Gastrocnemius medialis (tissue), 4 donors: ENCODE data around the gene NET1. TPM values are rescaled to one million over a fixed set of nuclear protein-coding genes. Genes with fewer than 3 reads are reported as not detected.

Source experiments
- ATAC-seq, 2 donors: fragments of 150-250 bp; one replicate each; pipeline ENCODE4 v1.9.1; 2016
- DNase-seq, 2 donors: peaks; one replicate each; pipeline ENCODE4 v3.0.0-alpha.2; 2019
- H3K27ac ChIP-seq, 4 donors: fragments of 200-600 bp; sonication (generic); 1 replicate in 1 of 4; 2 replicates in 3 of 4; pipeline ENCODE4 v1.5.1; 2016 to 2018; ENCODE audit warnings: mild to moderate bottlenecking in 2 of 4, moderate library complexity in 1 of 4
- H3K27me3 ChIP-seq, 3 donors: fragments of 200-600 bp; sonication (generic) in 2 of 3; 1 replicate in 1 of 3; 2 replicates in 2 of 3; pipeline versions ENCODE4 v1.5.1 to v1.6.0; 2016 to 2019; ENCODE audit warnings: mild to moderate bottlenecking in 1 of 3, moderate library complexity in 1 of 3
- H3K36me3 ChIP-seq, 2 donors: fragments of 200-600 bp; sonication (generic) in 1 of 2; one replicate each; pipeline ENCODE4 v1.5.1; 2017 to 2018
- H3K4me1 ChIP-seq, 2 donors: fragments of 200-600 bp; sonication (generic) in 1 of 2; one replicate each; pipeline ENCODE4 v1.5.1; 2016 to 2017; ENCODE audit warnings: mild to moderate bottlenecking in 2 of 2
- H3K4me3 ChIP-seq, 4 donors: fragments of 200-600 bp; sonication (generic) in 3 of 4; 1 replicate in 1 of 4; 2 replicates in 3 of 4; pipeline ENCODE4 v1.5.1; 2016 to 2019; ENCODE audit warnings: mild to moderate bottlenecking in 2 of 4
- H3K9me3 ChIP-seq, 3 donors: fragments of 200-600 bp; sonication (generic) in 2 of 3; 1 replicate in 1 of 3; 2 replicates in 2 of 3; pipeline ENCODE4 v1.5.1; 2016 to 2019
- CTCF ChIP-seq, 5 experiments: fragments of 450-650 bp in 3 of 5; fragments of 200-600 bp in 2 of 5; sonication (generic) in 2 of 5; IDR thresholded peaks in 4 of 5; conservative IDR thresholded peaks in 1 of 5; 1 replicate in 4 of 5; 2 replicates in 1 of 5; pipeline ENCODE4 v1.5.1; 2016 to 2019; ENCODE audit warnings: antibody characterized with exemption in 5 of 5, mild to moderate bottlenecking in 3 of 5, moderate library complexity in 3 of 5
- POLR2A ChIP-seq, 2 donors: fragments of 450-650 bp; IDR thresholded peaks; one replicate each; pipeline ENCODE4 v1.6.1; 2017; ENCODE audit warnings: antibody characterized with exemption in 2 of 2, mild to moderate bottlenecking in 2 of 2, moderate library complexity in 2 of 2
- in situ Hi-C, 4 donors: fragments of 200-750 bp; cut with MboI; loops; one replicate each; pipeline versions ENCODE4 v1.15.0 to v1.8.0; 2017; ENCODE audit warnings: low sequenced_read_pairs in 4 of 4
- intact Hi-C: fragments of 100-400 bp; cut with DNase I; formaldehyde crosslinking; loops from one replicate; pipeline ENCODE4 v1.15.1; 2023; ENCODE audit warnings: low total_unique reads
- total RNA-seq, 4 donors: library from RNA; depleted of rRNA; stranded (reverse); fragments of >200 nt; gene quantifications; one replicate each; pipeline versions ENCODE4 v1.1.0 to v1.2.3, GENCODE V29; 2016

NET1 gene
- total RNA-seq, 4 donors from 2014 or later: 19.8 to 76.4 (median 36.3) TPM

- no peak overlapping the region for H3K27ac ChIP-seq
- peaks cover 3 to 5% of the 10 kb centered on the region in 2 donors for H3K4me1 ChIP-seq
- H3K4me3 ChIP-seq: no peak overlapping the region
- H3K27me3 ChIP-seq: no peaks in the 10 kb centered on the region
- intact Hi-C loops (no loop called here), in situ Hi-C loops (no loop called here)
- DNase-seq: no peak
- no peaks in the 10 kb centered on the region for H3K9me3 ChIP-seq
- H3K36me3 ChIP-seq: no peaks in the 10 kb centered on the region
- no peak for ATAC-seq
- no peak for TF ChIP-seq CTCF (IDR thresholded peaks at IDR 0.05 in 4 of 5, conservative IDR thresholded peaks at IDR 0.05 in 1 of 5)
- no peak for TF ChIP-seq POLR2A (IDR thresholded peaks at IDR 0.05)
Observed at GRCh38 chr10:5423771-5424170, 11.4 kb downstream of the NET1 start.

GRCh38 chr10:5424751-5425150, 12.4 kb downstream of the NET1 start:
- no peak for ATAC-seq
- no peak overlapping the region for H3K27ac ChIP-seq
- no peaks in the 10 kb centered on the region for H3K9me3 ChIP-seq
- TF ChIP-seq CTCF (IDR thresholded peaks at IDR 0.05 in 4 of 5, conservative IDR thresholded peaks at IDR 0.05 in 1 of 5): no peak
- H3K4me3 ChIP-seq: no peak overlapping the region
- no peaks in the 10 kb centered on the region for H3K36me3 ChIP-seq
- no peaks in the 10 kb centered on the region for H3K27me3 ChIP-seq
- peaks cover 2 to 5% of the 10 kb centered on the region in 2 donors for H3K4me1 ChIP-seq
- no peak for DNase-seq
- intact Hi-C loops (no loop called here), in situ Hi-C loops (loop anchor here in 1 of 4 donors (25.0 kb wide), 1 partner anchor 438 kb away; no protein-coding TSS in a partner anchor)

- TF ChIP-seq CTCF (IDR thresholded peaks at IDR 0.05 in 4 of 5, conservative IDR thresholded peaks at IDR 0.05 in 1 of 5) (no peak), POLR2A (IDR thresholded peaks at IDR 0.05) (no peak)
- Histone ChIP-seq H3K4me1 (peaks cover 0 to 2% of the 10 kb centered on the region in 2 donors), H3K27me3 (no peaks in the 10 kb centered on the region), H3K36me3 (peaks cover 0 to 9% of the 10 kb centered on the region in 2 donors), H3K4me3 (no peak overlapping the region), H3K27ac (no peak overlapping the region), H3K9me3 (no peaks in the 10 kb centered on the region)
- in situ Hi-C loops: loop anchor here in 1 of 4 donors (25.0 kb wide), 1 partner anchor 434 kb away; no protein-coding TSS in a partner anchor
- DNase-seq (no peak), ATAC-seq (no peak)
- intact Hi-C loops: no loop called here
Observed at GRCh38 chr10:5428133-5428532, 15.8 kb downstream of the NET1 start.

- intact Hi-C loops (no loop called here), in situ Hi-C loops (loop anchor here in 2 of 4 donors (10.0 to 25.0 kb wide), 2 partner anchors 429 to 588 kb away; no protein-coding TSS in a partner anchor)
- H3K9me3 ChIP-seq: no peaks in the 10 kb centered on the region
- no peak overlapping the region for H3K4me3 ChIP-seq
- TF ChIP-seq CTCF (IDR thresholded peaks at IDR 0.05 in 4 of 5, conservative IDR thresholded peaks at IDR 0.05 in 1 of 5): no peak
- TF ChIP-seq POLR2A (IDR thresholded peaks at IDR 0.05): no peak
- H3K27ac ChIP-seq: no peak overlapping the region
- DNase-seq (no peak), ATAC-seq (no peak)
- no peaks in the 10 kb centered on the region for H3K27me3 ChIP-seq
- H3K4me1 ChIP-seq: peaks cover 12 to 21% of the 10 kb centered on the region in 2 donors
- H3K36me3 ChIP-seq: peaks cover 0 to 9% of the 10 kb centered on the region in 2 donors
Observed at GRCh38 chr10:5433182-5433581, 20.8 kb downstream of the NET1 start.
